Cerebellar cortex (tissue), 1 donor: ENCODE data around the gene KLHDC9.
"Not testable (repeated sequence)": the region's sequence is repeated elsewhere in the genome, so short reads cannot be mapped to it uniquely, and the experiment has no call there.

ENCODE experiments used
- DNase-seq: peaks from one replicate; pipeline ENCODE4 v3.0.0-alpha.2; 2015; ENCODE audit warnings: low spot score

The KLHDC9 gene, protein sequence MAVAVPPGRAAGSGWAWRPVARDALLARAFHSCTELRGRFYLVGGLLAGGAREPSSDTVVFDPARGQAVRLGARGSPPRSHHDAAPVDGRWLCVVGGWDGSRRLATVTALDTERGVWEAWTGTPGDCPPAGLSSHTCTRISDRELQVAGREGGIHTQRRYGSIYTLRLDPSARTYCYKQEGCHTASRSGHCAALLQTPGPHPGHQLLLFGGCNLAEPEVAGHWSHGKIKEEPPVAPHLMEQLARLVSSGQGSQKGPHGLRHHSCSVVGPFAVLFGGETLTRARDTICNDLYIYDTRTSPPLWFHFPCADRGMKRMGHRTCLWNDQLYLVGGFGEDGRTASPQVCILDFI

GRCh38 chr1:161098210-161099068, at the start of gene KLHDC9:
TSS of gene KLHDC9 (plus strand) at chr1:161098361. CDS start at chr1:161098536, 175 bp downstream.
- peak; percentile 89 for DNase-seq

DNA sequence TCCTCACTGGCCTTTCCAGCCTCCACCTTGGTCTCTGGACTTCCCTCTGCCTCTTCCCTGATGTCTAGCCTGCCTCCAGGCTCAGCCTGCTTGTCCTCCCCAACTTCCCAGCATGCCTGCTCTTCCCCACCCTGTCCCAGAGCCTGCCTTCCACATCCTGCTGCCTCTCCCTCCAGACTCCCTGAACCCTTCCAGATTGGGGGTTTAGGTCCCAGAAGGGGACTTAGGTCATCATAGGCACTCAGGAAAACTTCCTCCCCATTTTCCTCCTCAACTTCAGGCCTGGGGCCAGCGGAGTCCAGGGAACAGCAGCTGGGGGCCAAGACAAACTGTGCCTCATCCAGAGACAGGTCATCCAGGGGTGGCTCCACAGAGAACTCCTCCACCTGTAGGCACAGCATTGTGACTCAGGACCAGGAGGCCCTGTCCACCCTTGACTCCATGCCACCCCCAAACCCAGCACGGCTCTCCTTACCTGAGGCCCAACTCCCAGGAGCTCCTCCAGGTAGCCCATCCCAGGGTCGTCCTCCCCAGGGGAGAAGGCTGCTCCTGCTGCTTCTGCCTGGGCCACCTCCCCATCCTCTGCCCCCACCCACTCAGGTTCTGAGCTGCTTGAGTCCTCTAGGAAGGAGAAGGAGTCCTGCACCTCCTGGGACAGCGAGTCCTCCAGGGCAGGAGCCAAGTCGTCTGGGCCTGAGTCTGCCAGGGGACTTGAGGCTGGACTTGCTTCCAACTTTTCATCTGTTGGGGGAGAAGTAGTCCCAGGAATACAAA, 49.0 kb upstream of the KLHDC9 start:
- DNase-seq: no peak

- no peak for DNase-seq
Observed at GRCh38 chr1:161051219-161051618, 46.9 kb upstream of the KLHDC9 start.

DNA sequence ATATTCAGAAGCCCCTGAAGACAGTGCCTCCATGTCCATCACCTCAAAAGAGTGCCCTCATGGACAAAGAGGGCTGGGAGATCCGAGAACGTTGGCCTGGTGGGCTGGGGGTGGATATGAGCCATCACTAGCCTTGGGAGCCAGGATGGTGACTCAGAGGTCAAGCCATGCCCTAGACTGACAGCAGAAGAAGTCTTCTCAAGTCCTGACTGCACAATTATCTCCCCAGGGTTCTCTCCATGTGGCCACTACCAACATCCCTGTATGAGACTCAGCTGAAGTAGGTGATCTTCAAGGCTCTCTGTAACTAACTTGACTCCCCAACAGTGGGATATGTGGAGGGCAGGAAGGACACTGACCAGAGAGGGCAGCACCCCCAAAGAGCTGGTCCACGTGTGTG, 45.3 kb upstream of the KLHDC9 start:
- DNase-seq: no peak

DNA sequence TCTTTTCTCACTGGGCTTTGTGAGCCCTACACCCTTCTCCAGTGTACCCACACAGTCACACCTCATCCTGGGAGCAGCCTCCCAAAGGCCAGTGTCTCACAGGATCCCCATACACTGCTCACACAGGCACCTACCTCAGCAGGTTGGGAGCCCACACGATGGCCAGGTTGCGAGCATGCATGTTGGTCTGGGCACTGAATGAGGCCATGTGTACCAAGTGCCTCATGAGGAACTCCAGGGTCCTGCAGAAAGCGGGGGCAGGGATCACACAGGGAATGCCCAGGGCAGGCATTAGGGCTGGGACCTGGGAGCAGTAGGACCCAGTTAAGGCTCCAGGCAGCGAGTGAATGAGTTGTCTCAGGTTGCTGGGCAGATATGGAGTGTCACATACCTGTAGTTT, 43.9 kb upstream of the KLHDC9 start:
- no peak for DNase-seq

GRCh38 chr1:161054805-161055204, 43.4 kb upstream of the KLHDC9 start:
- no peak for DNase-seq

- no peak for DNase-seq
Observed at GRCh38 chr1:161059293-161059692, 38.9 kb upstream of the KLHDC9 start.

DNA sequence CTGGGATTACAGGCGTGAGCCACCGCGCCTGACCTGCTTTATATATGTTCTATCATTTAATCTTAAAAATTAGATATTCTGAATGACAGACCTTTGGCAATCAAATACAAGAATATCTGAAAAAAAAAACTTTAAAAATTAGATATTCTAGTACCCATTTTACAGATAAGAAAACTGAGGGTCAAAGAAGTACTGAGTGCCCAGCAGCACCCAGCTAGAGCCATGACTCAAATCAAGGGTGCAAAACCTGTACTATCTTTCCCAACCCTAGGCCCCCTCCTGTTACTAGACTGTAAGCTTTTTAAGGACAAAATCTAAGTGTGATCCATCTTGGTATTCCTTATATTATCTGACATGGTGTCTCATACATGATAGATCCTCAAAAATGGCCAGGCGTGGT, 36.7 kb upstream of the KLHDC9 start:
- no peak for DNase-seq

DNA sequence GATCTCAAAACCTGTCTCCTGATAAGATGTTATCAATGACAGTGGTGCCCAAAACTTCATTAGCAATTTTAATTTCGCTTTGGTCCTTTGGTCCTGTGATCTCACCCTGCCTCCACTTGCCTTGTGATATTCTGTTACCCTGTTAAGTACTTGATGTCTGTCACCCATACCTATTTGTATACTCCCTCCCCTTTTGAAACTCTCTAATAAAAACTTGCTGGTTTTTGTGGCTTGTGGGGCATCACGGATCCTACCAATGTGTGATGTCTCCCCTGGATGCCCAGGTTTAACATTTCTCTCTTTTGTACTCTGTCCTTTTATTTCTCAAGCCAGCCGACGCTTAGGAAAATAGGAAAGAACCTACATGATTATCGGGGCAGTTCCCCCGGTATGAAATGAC, 34.2 kb upstream of the KLHDC9 start:
- not testable (repeated sequence) for DNase-seq

DNA sequence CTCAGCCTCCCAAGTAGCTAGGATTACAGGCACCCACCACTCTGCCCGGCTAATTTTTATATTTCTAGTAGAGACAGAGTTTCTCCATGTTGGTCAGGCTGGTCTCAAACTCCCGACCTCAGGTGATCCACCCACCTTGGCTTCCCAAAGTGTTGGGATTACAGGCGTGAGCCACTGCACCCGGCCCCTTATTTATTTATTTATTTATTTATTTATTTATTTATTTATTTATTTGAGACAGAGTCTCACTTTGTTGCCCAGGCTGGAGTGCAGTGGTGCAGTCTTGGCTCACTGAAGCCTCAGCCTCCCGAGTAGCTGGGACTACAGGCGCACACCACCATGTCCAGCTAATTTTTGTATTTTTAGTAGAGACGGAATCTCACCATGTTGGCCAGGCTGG, 32.5 kb upstream of the KLHDC9 start:
- DNase-seq: not testable (repeated sequence)

- DNase-seq: no peak
Observed at GRCh38 chr1:161066694-161067093, 31.5 kb upstream of the KLHDC9 start.

- no peak for DNase-seq
Observed at GRCh38 chr1:161068306-161069234, 29.6 kb upstream of the KLHDC9 start.

GRCh38 chr1:161069241-161069640, 28.9 kb upstream of the KLHDC9 start:
- no peak for DNase-seq

- DNase-seq: no peak
Observed at GRCh38 chr1:161069731-161070270, 28.4 kb upstream of the KLHDC9 start, which contains the start of gene ARHGAP30. TSS of gene ARHGAP30 (minus strand) at chr1:161069891. CDS start at chr1:161069624, 267 bp downstream.

GRCh38 chr1:161070761-161071160, 27.4 kb upstream of the KLHDC9 start:
- DNase-seq: no peak

DNA sequence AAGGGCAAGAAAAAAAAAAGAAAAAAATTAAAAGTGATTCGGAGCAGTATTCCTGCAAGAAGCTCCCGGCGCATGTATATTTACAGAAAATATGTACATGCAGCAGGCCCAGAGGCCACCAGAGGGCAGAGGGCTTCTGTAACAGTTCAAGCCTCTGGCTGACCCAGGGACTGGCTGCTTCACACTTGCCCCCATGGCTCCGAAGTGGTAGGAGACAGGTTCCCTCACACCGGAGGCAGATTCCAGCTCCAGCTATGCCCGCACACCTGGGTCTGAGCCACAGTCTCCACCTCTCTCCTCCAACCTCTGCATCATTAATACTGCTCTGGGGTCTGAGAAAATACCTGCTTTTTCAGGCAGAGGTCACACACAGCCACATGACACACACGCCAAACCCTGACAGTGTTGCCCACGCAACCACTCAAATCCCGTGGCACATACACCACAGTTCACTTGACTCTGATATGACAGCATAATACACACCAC, 26.2 kb upstream of the KLHDC9 start:
- peak; percentile 38 for DNase-seq

DNA sequence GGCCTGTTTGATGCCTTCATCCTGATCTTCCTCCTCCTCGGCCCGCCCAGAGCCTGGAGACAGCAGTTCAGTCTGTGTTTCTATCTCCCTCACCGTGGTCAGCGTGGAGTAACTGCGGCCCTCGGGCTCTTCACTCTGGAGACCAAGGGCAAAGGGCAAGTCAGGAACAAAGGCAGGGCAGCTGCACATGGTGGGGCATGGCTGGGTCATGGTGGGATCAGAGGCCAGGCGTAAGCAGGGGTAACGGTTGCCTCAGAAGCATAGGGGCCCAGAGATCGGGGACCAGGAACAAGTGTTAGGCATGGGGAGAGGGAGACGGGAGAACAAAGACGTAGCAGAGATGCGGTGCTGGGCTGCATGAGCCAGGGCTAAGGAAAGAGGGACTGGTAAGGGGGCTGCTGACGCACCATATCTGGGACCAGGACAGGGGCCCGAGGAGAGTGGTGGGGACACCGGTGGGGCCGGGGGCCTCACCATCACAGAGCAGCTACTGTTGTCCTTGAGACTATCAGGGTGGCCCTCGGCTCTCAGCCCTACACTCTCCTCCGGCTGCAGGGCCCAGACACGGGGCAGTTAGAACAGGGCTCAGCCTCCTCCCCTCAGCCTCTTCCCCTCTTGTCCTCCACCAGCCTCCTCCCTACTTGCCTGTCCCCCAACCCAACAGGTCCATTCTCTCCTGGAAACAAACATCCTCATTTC, 25.3 kb upstream of the KLHDC9 start:
- no peak for DNase-seq

GRCh38 chr1:161073474-161074121, 24.6 kb upstream of the KLHDC9 start:
- no peak for DNase-seq

- no peak for DNase-seq
Observed at GRCh38 chr1:161074676-161075368, 23.3 kb upstream of the KLHDC9 start.
